GM10266 (cell line): ENCODE measurements around the gene MYOD1.

Experiments used
- DNase-seq: peaks from one replicate; pipeline ENCODE4 v3.0.0; 2012; ENCODE audit errors: extremely low spot score
- CTCF ChIP-seq: IDR thresholded peaks from 2 replicates; pipeline ENCODE4 v1.5.1; 2012; ENCODE audit warnings: mild to moderate bottlenecking, low read depth; ENCODE audit not compliant: control insufficient read depth, insufficient read depth; ENCODE audit errors: missing control alignments

Gene MYOD1

GRCh38 chr11:17739945-17740338, 20.6 kb downstream of the MYOD1 start:
- TF ChIP-seq CTCF = no peak
- no peak for DNase-seq

GRCh38 chr11:17740649-17741235, 21.4 kb downstream of the MYOD1 start:
- no peak for TF ChIP-seq CTCF
- DNase-seq = no peak

- TF ChIP-seq CTCF = no peak
- DNase-seq = no peak
Measured at GRCh38 chr11:17741487-17741886, 22.1 kb downstream of the MYOD1 start.

GRCh38 chr11:17742019-17742418, 22.6 kb downstream of the MYOD1 start:
- TF ChIP-seq CTCF = no peak
- no peak for DNase-seq

GRCh38 chr11:17743026-17743807, 23.8 kb downstream of the MYOD1 start:
- TF ChIP-seq CTCF = no peak
- no peak for DNase-seq

GRCh38 chr11:17743808-17744119, 24.4 kb downstream of the MYOD1 start:
- DNase-seq = no peak
- no peak for TF ChIP-seq CTCF

GRCh38 chr11:17744151-17744940, 25.0 kb downstream of the MYOD1 start:
- no peak for DNase-seq
- no peak for TF ChIP-seq CTCF
